GM18909 (cell line): ENCODE results near the gene ZMYM5.
A peak's percentile ranks its signal among the peaks of the same experiment; 100 is the strongest.
"Not testable (repeated sequence)": the region's sequence is repeated elsewhere in the genome, so short reads cannot be mapped to it uniquely, and the experiment has no call there.

Experiments used
- ATAC-seq: cut with Tn5 transposase; IDR thresholded peaks from one replicate; pipeline ENCODE4 v1.9.1; 2021; ENCODE audit warnings: mild to moderate bottlenecking; ENCODE audit not compliant: unreplicated experiment, poor library complexity

The ZMYM5 gene

DNA sequence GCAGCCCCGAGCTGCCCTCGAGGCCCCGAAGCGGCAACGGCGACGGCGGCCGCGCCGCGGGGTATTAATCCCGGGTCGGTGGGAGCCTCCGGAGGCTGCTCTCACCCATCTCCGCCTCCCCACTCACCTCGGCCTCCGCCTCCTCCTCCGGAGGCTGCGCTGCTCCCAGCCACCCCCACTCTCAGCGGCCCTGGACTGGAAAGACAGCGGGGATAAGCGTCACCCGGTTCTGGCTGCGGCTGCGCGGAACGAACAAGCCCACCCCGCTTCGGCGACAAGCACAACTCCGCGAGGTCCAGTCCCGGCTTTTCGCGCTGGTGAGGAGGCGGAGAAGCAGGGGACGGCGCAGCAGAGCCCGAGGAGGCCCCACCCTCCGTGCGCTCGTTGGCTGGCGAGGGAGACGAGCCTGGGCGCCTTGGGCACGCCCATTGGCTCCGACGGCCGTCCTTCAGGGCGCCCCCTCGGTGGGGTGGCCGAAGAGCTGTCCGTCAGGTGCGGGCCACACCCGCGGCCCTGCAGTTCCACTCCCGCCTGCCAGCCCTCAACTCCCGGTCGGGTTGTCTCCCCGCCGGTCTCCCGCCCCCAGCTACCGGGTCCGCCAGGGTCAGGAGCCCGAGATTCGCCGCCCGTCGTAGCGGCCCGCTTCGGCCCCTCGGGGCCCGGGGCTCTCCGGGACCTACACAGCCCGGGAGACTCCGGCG, at the start of gene ZMYM5:
ZMYM5 (minus strand) TSS at position 327 of the 701 bp plus-strand sequence. CDS start 11,469 bp downstream, outside the sequence.
- ATAC-seq: peak; percentile 87

DNA sequence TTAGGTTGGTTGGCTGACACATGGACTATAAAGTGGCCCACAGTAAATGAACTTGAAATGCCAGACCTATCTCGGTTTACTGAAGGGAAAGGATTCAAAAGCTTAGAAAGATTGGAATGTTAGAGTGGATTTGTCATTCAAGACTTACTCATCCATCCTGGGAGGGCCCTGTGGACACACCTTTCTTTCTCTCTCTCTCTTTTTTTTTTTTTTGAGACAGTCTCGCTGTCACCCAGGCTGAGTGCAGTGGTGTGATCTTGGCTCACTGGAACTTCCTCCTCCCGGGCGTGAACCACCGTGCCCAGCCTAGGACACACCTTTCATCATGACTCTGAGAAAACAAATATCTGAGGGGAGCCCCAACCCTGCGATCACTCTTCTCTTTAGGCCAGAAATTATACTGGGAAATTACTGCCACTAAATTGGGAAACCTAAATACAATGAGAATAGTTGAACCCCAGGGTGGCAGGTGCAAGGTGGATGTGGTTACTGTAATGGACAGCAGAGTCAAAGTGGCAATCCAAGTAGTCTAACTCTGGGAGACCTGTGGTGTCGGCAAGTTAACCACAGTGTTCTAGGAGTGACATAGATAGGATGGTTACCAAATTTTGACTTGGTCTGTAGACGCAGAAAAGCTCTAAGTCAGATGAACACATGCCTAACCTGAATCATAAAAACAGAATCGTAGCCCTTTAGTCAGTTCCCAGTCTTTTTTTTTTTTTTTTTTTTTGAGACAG, 47.1 kb upstream of the ZMYM5 start:
- ATAC-seq: no peak

DNA sequence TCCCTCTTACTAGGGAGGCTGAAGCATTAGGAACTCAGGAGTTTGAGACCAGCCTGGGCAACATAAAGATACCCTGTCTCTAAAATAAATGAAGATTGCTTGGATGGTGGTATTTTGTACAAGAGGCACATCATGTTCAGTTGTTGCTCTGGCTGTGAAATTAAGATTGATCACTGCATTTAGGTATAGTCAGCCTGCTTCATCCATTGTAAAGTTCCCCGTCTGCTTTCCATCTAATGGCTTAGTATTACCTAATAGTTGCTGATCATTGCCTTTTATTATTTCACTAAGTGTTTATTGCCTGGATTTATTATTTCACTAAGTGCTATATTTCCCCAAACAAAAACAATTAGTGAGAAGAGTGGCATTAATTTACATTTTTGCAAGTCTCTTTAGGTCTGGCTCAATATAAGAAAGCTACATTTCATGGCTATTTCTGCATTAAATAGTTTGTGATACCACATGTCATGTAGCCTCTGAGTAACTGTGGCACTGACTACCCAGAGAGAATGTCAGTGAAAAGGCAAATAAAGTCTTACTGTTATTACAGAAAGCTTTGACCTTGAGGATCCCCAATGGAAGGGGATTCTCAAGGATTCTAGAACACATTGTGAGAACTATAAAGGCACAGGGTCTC, 45.0 kb upstream of the ZMYM5 start:
- ATAC-seq: no peak

DNA sequence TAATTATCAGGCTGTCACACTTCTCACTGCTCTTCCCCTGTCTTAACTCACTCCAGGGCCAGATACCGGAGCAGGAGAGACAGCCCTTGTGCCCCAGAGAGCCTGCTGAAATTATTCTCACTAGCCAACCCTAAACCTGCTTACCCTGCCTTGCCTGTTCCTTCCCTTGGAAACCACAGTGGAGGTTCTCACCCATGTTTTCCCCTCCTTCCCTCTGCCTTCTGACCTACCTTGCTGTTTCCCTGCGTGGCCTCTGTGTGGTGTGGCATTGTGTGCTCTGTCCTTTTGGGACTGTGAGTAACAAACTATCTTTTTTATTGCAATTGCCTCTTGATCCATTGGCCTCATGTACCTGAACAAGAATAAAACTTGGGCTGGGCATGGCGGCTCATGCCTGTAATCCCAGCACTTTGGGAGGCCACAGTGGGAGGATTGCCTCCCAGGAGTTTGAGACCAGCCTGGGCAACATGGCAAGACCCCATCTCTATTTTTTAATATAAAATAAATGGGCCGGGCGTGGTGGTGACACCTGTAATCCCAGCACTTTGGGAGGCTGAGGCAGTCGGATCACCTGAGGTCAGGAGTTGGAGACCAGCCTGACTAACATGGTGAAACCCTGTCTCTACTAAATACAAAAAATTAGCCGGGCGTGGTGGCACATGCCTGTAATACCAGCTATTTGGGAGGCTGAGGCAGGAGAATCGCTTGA, 42.2 kb upstream of the ZMYM5 start:
- ATAC-seq: not testable (repeated sequence)

DNA sequence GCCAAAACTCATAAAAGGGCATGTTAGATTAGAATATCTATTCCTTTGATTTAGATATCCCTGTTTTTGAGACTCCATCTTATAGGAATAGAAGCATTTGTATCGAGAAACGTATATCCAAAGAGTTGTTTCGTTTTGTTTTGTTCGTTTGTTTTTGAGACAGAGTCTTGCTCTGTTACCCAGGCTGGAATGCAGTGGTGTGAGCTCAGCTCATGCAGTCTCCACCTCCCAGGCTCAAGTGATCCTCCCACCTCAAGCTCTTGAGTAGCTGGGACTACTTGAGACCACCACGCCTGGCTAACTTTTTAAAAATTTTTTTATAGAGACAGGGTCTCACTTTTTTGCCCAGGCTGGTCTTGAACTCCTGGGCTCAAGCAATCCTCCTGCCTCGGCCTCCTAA, 26.6 kb upstream of the ZMYM5 start:
- ATAC-seq: no peak

DNA sequence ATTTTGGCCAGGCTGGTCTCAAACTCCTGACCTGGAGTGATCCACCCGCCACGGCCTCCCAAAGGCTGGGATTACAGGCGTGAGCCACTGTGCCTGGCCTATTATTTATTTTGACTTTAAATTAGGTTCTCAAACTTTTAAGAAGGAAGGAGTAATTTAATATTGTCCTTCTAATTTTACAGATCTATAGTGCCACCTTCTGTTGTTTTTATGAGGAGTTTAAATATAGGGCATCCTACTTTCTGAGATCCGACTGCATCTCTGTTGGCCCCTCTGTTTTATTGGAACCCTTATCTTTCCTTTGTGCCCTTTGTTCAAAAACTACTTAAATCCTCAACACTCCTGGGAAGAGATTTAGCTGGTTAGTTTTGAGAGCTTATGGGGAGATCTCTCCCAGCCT, 25.4 kb upstream of the ZMYM5 start:
- no peak for ATAC-seq

DNA sequence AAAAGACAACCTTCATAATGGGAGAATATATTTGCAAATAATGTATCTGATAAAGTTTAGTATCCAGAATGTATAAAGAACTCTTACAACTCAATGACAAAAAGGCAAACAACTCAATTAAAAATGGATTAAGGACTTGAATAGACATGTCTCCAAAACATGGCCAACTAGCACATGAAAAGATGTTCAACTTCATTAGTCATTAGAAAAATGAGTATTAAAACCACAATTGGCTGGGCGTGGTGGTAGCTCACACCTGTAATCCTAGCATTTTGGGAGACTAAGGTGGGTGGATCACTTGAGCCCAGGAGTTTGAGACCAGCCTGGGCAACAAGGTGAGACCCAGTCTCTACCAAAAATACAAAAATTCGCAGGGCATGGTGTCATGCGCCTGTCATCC, 18.8 kb upstream of the ZMYM5 start:
- ATAC-seq: no peak

DNA sequence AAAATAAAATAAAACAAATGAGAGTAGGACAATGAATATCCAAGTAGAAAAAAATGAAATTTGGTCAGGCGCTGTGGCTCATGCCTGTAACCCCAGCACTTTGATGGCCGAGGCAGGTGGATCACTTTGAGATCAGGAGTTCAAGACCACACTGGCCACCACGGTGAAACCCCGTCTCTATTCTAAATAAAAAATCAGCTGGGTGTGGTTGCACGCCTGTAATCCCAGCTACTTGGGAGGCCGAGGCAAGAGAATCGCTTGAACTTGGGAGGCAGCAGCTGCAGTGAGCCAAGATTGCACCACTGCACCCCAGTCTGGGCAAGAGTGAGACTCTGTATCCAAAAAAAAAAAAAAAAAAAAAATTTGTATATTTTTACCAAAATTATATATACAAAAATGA, 18.2 kb upstream of the ZMYM5 start:
- ATAC-seq: no peak

DNA sequence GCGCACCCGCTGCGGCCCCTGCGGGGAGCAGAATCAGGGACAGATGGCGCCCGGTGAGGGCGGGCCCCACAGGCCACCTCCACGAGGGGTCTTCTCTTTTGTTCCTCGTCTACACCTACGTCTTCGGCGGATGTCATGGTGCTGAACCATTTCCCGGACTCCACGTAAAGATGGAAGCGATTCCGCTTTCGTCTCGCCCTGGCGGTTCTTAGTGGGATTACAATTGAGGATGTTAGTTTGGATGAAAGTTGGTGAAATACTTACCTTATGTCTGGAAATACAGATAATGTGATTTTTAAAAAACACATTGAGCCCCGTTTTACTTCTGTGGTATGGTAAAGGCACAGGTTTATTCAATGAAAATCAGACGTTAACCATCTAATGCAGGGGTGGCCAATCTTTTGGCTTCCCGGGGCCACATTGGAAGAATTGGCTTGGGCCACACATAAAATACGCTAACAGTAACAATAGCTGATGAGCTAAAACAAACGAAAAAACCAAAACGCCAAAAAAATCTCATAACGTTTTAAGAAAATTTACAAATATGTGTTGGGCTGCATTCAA, 1.4 kb upstream of the ZMYM5 start:
- ATAC-seq: peak; percentile 4

DNA sequence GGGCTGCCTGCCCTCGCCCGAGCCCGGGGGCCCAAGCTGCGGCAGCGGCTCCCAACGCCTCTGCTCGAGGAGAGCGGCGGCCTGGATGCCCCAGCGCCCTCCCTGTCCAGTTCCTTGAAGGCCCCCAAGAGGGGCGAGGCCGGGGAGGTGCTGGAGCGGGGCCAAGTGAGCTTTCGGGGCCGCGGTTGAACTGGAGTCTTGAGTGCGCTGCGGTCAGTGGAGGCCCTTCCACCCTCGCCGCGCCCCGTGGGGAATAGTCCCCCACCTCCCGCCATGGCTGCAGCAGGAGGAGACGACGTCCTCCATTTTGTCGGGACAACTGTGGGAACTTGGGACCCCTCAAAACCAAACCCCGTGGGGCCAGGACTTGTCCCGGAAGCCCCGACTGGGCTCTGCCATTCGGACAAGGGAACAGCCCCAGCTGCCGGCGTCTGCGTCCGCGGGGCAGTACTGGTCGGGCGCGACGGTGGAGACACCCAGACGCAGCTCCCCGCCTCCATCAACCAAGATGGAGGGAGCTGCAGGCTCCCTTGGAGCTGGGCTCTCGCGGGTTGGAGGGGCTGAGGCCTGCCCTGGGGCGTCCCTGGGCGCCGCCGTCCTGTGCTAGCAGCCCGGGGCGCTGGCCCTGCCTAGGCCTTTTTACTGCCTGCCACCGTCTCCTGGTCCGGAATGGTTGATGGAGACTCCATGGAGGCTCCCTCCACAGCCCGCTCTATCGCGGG, 736 bp upstream of the ZMYM5 start:
- peak; percentile 42 for ATAC-seq

DNA sequence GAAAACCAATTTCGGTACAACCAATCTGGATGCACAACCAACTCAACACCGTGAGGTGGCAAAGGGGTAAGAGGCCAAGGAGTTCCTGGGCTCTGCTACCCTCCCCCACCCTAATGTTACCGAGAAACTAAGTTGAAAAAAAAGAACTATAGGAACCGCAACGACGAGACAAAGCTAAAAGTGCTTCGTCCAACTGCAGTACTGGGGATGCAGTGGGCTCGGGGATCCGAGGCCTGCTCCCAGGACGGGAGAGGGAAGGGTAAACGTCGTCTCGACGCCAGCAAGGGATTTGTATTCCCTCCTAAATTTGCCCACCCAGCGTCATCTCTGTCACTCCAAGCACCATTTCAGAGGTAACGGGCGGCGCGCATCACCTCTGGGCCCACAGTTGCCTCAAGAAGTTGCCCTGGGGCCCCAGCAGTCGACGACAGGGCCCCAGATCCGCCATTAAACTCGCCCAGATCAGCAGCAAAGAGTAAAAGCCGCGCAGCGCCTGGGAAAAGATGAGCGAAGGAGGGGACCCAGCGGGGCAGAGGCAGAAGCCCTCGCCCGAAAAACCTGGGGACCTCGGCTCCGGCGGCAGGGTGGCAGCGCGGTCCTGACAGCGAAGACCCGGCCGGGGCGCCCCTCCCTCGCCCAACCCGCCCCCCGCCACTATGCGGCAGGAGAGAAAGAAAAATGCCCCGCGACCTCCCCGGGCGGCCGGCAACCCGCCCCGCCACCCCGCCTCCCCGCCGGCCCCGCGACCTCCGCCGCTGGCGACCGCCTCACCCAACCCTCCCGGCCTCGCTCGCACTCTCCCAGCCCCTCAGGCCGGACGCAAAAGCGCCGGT, 752 bp downstream of the ZMYM5 start:
- ATAC-seq: peak; percentile 4

DNA sequence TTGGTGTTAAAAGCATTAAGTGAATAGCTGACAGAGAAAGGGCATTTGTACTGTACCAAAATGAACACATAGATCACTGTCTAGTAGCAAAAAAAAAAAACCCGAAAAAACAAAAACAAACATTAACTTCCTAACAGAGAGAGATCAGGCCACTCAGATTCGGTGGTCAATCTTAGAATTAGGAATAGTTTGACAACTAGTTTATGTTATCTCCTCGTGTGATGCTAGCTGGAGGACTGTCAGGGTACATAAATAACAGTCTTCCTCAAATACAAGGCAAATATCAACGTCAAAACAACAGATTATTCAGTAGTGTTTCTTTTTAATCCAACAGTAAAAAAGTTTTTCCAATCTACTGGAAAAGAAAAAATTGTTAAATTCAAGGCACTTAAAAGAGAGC, 1.7 kb downstream of the ZMYM5 start:
- ATAC-seq: no peak

DNA sequence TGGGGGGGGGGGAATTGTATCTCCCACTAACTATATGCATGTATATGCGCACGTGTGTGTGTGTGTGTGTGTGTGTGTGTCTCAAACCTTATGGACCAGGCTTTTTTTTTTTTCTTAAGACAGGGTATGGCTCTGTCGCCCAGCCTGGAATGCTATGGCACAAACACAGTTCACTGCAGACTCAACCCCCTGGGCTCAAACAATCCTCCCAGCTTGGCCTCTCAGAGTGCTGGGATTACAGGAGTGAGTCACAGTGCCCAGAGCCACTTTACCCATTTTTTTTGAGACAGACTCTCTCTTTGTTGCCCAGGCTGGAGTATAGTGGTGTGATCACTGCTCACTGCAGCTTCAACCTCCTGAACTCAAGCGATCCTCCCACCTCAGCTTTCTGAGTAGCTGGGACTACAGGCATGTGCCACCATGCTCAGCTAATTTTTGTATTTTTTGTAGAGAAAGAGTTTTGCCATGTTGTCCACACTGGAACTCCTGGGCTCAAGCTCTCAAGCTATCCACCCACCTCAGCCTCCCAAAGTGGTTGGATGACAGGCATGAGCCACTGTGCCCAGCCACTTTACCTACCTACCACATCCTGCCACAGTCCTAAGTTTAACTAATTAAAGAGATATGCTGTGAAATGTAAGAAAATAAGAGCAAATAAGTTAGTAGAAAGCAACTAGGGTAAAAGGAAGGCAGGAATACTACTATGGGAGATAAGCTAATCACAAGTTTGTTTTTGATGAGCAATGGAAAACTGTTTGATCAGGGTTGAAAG, 2.4 kb downstream of the ZMYM5 start:
- ATAC-seq: no peak

DNA sequence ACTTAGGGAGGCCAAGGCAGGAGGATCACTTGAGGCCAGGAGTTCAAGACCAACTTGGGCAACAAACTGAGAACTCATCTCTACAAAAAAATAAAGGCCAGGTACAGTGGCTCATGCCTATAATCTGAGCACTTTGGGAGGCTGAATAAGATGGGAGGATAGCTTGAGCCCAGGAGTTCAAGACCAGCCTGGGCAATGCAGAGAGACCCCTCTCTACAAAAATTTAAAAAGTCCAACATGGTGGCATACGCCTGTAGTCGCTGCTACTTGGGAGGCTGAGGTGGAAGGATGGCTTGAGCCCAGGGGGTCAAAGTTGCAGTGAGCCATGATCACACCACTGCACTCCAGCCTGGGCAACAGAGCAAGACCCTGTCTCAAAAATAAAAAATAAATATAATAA, 5.8 kb downstream of the ZMYM5 start:
- not testable (repeated sequence) for ATAC-seq

DNA sequence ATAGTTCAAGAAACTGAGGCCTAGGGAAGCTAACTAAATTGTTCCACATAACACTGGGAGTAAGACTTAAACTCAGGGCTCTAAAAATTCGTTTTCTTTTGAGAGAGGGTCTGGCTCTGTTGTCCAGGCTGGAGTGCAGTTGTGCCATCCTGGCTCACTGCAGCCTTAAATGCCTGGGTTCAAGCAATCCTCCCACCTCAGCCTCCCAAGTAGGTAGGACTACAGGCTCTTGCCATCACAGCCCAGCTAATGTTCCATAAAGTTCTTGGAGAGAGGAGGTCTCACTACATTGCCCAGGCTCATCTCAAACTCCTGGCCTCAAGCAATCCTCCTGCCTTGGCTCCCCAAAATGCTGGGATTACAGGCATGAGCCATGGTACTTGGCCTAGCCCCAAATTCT, 10.7 kb downstream of the ZMYM5 start:
- ATAC-seq: no peak

DNA sequence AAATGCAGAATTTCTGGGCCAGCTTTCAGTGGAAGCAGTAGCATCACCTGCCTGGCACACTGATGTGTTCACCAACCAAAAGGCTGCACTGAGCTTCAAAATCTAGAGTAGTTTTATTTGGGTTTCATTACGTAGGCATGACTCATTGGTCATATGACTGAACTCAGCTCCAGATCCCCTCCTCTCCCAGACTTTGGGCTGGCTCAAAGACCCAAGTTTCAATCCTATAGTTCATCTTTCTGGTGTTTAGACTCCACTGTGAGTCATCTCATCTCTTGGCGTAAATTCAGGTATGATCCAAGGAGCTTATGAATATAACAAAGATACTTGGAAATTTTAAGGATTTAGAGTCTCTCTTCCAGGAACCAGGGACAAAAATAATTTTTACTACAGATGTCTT, 17.7 kb downstream of the ZMYM5 start:
- ATAC-seq: no peak

DNA sequence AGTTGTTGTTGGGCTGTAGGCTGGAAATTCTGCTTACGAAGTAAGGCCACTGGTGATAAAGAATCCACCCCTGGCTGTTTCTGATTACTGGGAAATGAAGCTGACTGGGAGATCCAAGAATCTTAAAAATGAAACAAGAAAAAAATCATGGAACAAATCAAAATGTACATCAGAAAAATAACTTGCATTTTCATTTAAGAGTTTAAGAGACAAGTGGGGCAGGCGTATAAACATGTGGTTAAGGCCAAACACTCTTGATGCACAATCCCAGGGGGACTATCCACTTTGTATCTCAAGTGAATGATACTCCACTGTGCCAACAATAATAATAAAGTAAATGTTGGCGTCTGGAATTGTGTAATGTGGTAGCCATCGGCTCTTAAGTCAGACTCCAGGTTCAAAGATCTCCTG, 24.6 kb downstream of the ZMYM5 start:
- ATAC-seq: no peak

DNA sequence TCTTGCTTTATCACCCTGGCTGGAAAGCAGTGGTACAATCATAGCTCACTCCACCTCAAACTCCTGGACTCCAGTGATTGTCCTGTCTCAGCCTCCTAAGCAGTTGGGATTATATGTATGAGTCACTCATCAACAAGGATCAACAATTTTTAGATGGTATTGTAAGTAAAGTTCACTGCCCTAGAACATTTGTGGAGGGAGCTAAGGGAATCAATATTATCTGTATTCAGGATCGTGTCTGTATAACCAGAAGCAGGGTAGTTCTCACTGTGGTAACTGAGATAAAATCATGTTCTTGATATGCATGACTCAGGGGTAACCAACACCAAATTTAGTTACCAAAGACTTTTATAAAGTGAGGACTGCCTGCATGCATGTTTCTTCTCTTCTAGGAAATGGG, 27.0 kb downstream of the ZMYM5 start:
- no peak for ATAC-seq
